GM12891 (cell line): ENCODE data around the gene MGMT.

Experiments used
- PAX5 ChIP-seq: IDR thresholded peaks from 2 replicates; pipeline ENCODE4 v1.6.1; 2011; ENCODE audit warnings: low read length, moderate library complexity, mild to moderate bottlenecking; ENCODE audit not compliant: insufficient read depth, severe bottlenecking
- POLR2A ChIP-seq: IDR thresholded peaks from 2 replicates; pipeline ENCODE4 v1.6.1; 2011; ENCODE audit warnings: low read depth, low read length, control low read depth
- POLR2AphosphoS5 ChIP-seq: IDR thresholded peaks from 2 replicates; pipeline ENCODE4 v1.6.1; 2011; ENCODE audit warnings: low read depth, low read length, control low read depth
- POU2F2 ChIP-seq: IDR thresholded peaks from 2 replicates; pipeline ENCODE4 v1.6.1; 2011; ENCODE audit warnings: low read depth, mild to moderate bottlenecking, control low read depth, low read length, moderate library complexity
- SPI1 ChIP-seq: IDR thresholded peaks from 2 replicates; pipeline ENCODE4 v1.6.1; 2011; ENCODE audit warnings: low read depth, low read length, control low read depth
- TAF1 ChIP-seq: IDR thresholded peaks from 2 replicates; pipeline ENCODE4 v1.6.1; 2011; ENCODE audit warnings: low read depth, low read length, control low read depth

DNA sequence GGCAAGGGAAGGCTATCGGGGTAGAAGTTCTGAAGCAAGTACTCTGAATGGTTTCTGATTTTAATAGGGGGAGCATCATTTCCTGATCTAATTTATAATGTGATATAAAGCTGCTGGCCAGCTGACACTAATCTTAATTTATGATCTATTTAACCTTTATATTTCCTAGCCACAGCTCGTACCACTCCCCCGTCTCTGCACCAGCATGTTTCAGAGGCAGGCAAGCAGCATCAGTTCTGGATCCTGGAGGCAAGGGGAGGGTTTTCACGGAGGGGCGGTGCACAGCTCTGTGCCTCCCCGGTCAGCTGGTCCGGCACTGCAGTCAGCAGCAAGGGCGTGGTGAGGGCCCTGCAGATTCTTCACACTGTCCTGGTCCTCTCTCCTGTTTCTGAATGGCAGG, 30.0 kb downstream of the MGMT start:
- TF ChIP-seq POLR2A (no peak), POLR2AphosphoS5 (no peak), TAF1 (no peak), SPI1 (no peak), PAX5 (no peak), POU2F2 (no peak)
